ENCODE results near the gene GP1BB. TPM values are rescaled to one million over a fixed set of nuclear protein-coding genes. Genes with fewer than 3 reads are reported as not detected.

GP1BB gene
- total RNA-seq, 3 donors from 2014 or later (not counting 1 experiment from before 2014, with no cell fraction given) = 0.39 to 7.8 (median 4.2) TPM

DNA sequence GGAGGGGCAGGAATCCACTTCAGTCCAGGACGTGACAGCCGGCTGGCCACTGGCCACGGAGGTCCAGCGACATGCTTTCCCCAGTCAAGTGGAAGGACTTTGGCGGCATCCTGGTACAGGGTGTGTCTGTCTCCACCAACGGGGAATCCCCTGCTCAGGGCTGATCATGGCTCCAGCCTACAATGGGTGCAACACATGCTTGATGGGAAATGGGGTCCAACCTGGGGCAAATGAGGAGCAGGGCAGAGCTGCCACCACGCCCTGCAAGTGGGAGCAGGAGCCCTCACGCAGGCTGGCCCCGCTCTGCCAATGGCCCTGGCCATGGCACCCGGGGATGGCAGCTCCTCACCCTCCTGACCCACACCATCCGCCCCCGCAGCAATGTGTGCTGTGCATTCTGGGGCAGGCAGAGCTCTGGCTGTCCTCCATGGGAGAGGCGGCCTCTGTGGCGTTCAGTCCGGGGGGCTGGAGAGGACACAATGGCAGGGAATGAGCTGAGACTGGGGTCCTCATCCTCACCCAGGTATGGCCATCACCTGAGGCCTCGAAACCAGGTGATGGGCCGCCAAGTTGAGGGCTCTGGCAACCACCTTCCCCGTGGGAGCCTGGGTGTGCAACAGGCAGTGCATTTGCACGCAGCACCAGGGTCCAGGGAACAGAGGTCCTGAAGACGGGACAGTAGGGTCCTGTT is 14.9 kb upstream of the GP1BB start:
- no peak for DNase-seq
- Histone ChIP-seq H3K27me3 (ENCODE audit: control insufficient read depth, insufficient read depth, low read length) (peaks cover 3% of the 10 kb centered on the region), H3K27ac (ENCODE audit: low read length) (no peak overlapping the region), H3K4me3 (ENCODE audit: low read length) (no peak overlapping the region), H3K4me1 (ENCODE audit: control insufficient read depth, insufficient read depth, low read length) (no peaks in the 10 kb centered on the region), H3K36me3 (ENCODE audit: control insufficient read depth, insufficient read depth, low read length) (no peaks in the 10 kb centered on the region), H3K9me3 (ENCODE audit: control insufficient read depth, insufficient read depth, low read length) (no peaks in the 10 kb centered on the region)
- Mint-ChIP-seq H3K4me3 (no peak overlapping the region), H3K9me3 (no peaks in the 10 kb centered on the region), H3K36me3 (no peaks in the 10 kb centered on the region), H3K27me3 (ENCODE audit: low read depth in 2 of 2) (peaks cover 0 to 11% of the 10 kb centered on the region in 2 donors), H3K27ac (no peak overlapping the region), H3K4me1 (no peaks in the 10 kb centered on the region)
- ATAC-seq = no peak
- TF ChIP-seq, protein P1, sequence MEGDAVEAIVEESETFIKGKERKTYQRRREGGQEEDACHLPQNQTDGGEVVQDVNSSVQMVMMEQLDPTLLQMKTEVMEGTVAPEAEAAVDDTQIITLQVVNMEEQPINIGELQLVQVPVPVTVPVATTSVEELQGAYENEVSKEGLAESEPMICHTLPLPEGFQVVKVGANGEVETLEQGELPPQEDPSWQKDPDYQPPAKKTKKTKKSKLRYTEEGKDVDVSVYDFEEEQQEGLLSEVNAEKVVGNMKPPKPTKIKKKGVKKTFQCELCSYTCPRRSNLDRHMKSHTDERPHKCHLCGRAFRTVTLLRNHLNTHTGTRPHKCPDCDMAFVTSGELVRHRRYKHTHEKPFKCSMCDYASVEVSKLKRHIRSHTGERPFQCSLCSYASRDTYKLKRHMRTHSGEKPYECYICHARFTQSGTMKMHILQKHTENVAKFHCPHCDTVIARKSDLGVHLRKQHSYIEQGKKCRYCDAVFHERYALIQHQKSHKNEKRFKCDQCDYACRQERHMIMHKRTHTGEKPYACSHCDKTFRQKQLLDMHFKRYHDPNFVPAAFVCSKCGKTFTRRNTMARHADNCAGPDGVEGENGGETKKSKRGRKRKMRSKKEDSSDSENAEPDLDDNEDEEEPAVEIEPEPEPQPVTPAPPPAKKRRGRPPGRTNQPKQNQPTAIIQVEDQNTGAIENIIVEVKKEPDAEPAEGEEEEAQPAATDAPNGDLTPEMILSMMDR (IDR thresholded peaks at IDR 0.05) = no peak
- WGBS (ENCODE audit: insufficient coverage) = 87% methylated on average over 20 of the region's 20 CpGs
- intact Hi-C loops (cut with micrococcal nuclease) = no loop called here

DNA sequence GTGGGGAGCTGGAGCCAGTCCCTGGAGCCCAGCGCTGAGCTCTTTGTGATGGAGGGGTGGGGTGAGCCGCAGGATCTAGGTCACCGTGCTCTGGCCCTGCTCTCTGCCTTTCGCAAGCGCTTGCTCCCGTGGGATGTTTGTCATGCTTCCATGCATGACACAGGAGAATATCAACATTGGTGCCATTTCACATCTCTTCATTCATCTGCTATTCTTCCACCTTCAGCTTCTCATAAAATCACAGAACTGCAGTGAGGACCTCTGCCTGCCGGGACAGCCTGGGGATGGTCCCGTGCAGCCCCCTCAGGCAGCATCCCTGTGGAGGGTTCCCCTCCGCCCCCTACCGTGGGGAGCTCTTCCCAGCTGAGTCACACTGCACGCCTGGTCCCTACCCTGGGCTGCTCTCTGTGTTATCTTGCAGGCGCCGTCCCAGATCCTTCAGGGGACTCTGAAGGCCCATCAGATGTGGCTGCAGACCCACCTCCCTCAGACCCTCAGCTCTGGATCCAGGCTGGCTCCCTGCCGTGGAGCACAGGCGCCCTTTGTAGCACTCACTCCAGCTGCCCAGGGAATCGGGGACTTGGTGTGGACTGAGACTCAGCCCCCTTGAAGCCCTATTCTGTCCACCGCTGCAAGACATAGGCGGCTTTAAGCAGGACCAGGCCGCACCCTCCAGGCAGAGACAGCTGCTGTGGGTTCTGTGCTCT is 14.1 kb upstream of the GP1BB start:
- DNase-seq = no peak
- H3K27ac ChIP-seq (ENCODE audit: low read length) = no peak overlapping the region
- no peaks in the 10 kb centered on the region for H3K9me3 Mint-ChIP-seq
- no peaks in the 10 kb centered on the region for H3K36me3 ChIP-seq (ENCODE audit: control insufficient read depth, insufficient read depth, low read length)
- TF ChIP-seq, protein P1 (IDR thresholded peaks at IDR 0.05) = no peak
- WGBS (ENCODE audit: insufficient coverage) = 90% methylated on average over 19 of the region's 19 CpGs
- ATAC-seq = no peak
- H3K4me1 ChIP-seq (ENCODE audit: control insufficient read depth, insufficient read depth, low read length) = no peaks in the 10 kb centered on the region
- no peak overlapping the region for H3K27ac Mint-ChIP-seq
- H3K4me3 Mint-ChIP-seq = no peak overlapping the region
- peaks cover 0 to 17% of the 10 kb centered on the region in 2 donors for H3K27me3 Mint-ChIP-seq (ENCODE audit: low read depth in 2 of 2)
- no peak overlapping the region for H3K4me3 ChIP-seq (ENCODE audit: low read length)
- H3K36me3 Mint-ChIP-seq = no peaks in the 10 kb centered on the region
- no peaks in the 10 kb centered on the region for H3K9me3 ChIP-seq (ENCODE audit: control insufficient read depth, insufficient read depth, low read length)
- intact Hi-C loops (cut with micrococcal nuclease) = no loop called here
- H3K27me3 ChIP-seq (ENCODE audit: control insufficient read depth, insufficient read depth, low read length) = peaks cover 8% of the 10 kb centered on the region
- H3K4me1 Mint-ChIP-seq = no peaks in the 10 kb centered on the region

DNA sequence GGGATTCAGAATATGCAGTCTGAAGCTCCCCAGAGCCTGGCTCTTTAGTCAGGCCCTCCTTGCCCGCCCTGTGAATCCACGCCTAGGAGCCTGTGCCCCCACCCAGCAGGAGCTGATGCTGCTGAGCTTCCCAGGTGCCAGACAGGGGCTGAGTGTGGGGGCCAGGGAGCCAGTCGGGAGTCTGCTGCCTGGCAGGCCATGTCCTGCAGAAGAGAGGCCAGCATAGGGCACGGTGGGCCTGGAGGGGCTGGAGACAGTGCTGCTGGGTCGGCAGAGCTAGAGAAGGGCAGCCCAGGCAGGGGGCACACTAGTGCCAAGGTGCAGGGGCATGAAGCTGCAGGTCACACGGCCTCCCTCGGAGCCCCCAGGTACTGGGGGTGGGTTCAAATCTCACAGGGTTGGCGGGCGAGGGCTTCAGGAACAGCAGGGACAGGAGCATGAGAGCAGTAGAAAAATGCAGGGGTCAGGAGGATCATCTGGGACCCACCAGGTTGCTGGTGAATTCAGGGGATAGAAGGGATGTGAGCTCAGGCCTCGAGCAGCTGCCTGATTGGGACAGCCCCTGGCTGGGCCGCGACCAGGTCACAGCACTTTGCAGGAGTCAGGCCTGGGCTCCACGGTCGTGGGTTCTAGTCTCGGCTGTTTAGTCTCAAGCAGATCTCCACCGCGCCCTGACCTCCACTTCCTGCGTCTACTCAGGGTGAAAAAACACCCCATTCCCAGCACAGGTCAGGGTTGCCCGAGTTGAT is 13.1 kb upstream of the GP1BB start:
- intact Hi-C loops (cut with micrococcal nuclease) = no loop called here
- Histone ChIP-seq H3K36me3 (ENCODE audit: control insufficient read depth, insufficient read depth, low read length) (no peaks in the 10 kb centered on the region), H3K27ac (ENCODE audit: low read length) (no peak overlapping the region), H3K27me3 (ENCODE audit: control insufficient read depth, insufficient read depth, low read length) (peaks cover 8% of the 10 kb centered on the region), H3K4me1 (ENCODE audit: control insufficient read depth, insufficient read depth, low read length) (peaks cover 5% of the 10 kb centered on the region), H3K4me3 (ENCODE audit: low read length) (no peak overlapping the region), H3K9me3 (ENCODE audit: control insufficient read depth, insufficient read depth, low read length) (no peaks in the 10 kb centered on the region)
- TF ChIP-seq, protein P1 (IDR thresholded peaks at IDR 0.05) = no peak
- Mint-ChIP-seq H3K9me3 (no peaks in the 10 kb centered on the region), H3K27me3 (ENCODE audit: low read depth in 2 of 2) (peaks cover 0 to 17% of the 10 kb centered on the region in 2 donors), H3K36me3 (no peaks in the 10 kb centered on the region), H3K4me3 (no peak overlapping the region), H3K4me1 (no peaks in the 10 kb centered on the region), H3K27ac (no peak overlapping the region)
- 78% methylated on average over 19 of the region's 19 CpGs for WGBS (ENCODE audit: insufficient coverage)
- ATAC-seq (no peak), DNase-seq (no peak)
